WTC11 (cell line): ENCODE measurements around the gene GPR135. TPM values are rescaled to one million over a fixed set of nuclear protein-coding genes. Genes with fewer than 3 reads are reported as not detected.

Experiments
- ATAC-seq: fragments of 200-7000 bp; cut with Tn5 transposase; 2 replicates; pipeline ENCODE4 v1.10.0; 2021; ENCODE audit warnings: mild to moderate bottlenecking, moderate library complexity
- CTCF ChIA-PET: fragments of 300-600 bp; sonication (Branson Sonifier 250); formaldehyde crosslinking; loops from one replicate; lab custom pipeline; 2021; ENCODE audit warnings: antibody characterized with exemption; lab: Charles Lee
- POLR2A ChIA-PET: fragments of 350-600 bp; sonication (Branson Sonifier 250); formaldehyde crosslinking; loops from one replicate; lab custom pipeline; 2021; ENCODE audit warnings: antibody characterized with exemption; lab: Charles Lee
- DNase-seq: peaks from one replicate; pipeline ENCODE4 v3.0.0; 2021; ENCODE audit warnings: low spot score
- H3K27ac Mint-ChIP-seq: 2 replicates; pipeline ENCODE4 v1.8.0; 2021; ENCODE audit warnings: mixed read lengths
- H3K27me3 Mint-ChIP-seq: 2 replicates; pipeline ENCODE4 v1.8.0; 2021; ENCODE audit warnings: low read depth, mild to moderate bottlenecking, moderate library complexity, mixed read lengths
- H3K36me3 Mint-ChIP-seq: 2 replicates; pipeline ENCODE4 v1.8.0; 2021; ENCODE audit warnings: mixed read lengths
- H3K4me1 Mint-ChIP-seq: 2 replicates; pipeline ENCODE4 v1.8.0; 2022; ENCODE audit warnings: mixed read lengths
- H3K4me3 Mint-ChIP-seq: 2 replicates; pipeline ENCODE4 v1.8.0; 2021; ENCODE audit warnings: mild to moderate bottlenecking, moderate library complexity, mixed read lengths
- H3K9me3 Mint-ChIP-seq: 2 replicates; pipeline ENCODE4 v1.8.0; 2021; ENCODE audit warnings: mixed read lengths
- ATF2 ChIP-seq: sonication (generic); formaldehyde crosslinking; IDR thresholded peaks from 2 replicates; pipeline ENCODE4 v1.8.1; 2022; ENCODE audit warnings: low read depth, missing genetic modification reagents, borderline replicate concordance
- CBFB ChIP-seq: sonication (generic); formaldehyde crosslinking; IDR thresholded peaks from 2 replicates; pipeline ENCODE4 v1.8.1; 2022; ENCODE audit warnings: mild to moderate bottlenecking, low read depth, missing genetic modification reagents
- E2F4 ChIP-seq: sonication (generic); formaldehyde crosslinking; IDR thresholded peaks from 2 replicates; pipeline ENCODE4 v1.8.1; 2022; ENCODE audit warnings: low read depth, mild to moderate bottlenecking, moderate library complexity, missing genetic modification reagents, borderline replicate concordance
- ERG ChIP-seq: fragments of 250-450 bp; sonication (Bioruptor Pico); IDR thresholded peaks from 2 replicates; pipeline ENCODE4 v1.8.0; 2021; ENCODE audit warnings: mild to moderate bottlenecking
- FOXP1 ChIP-seq: sonication (generic); formaldehyde crosslinking; IDR thresholded peaks from 2 replicates; pipeline ENCODE4 v1.8.0; 2022; ENCODE audit warnings: missing genetic modification reagents, mild to moderate bottlenecking, moderate library complexity, borderline replicate concordance
- GRHL2 ChIP-seq: fragments of 250-450 bp; sonication (Bioruptor Pico); IDR thresholded peaks from 2 replicates; pipeline ENCODE4 v1.8.0; 2022; ENCODE audit warnings: mild to moderate bottlenecking, moderate library complexity; ENCODE audit not compliant: insufficient replicate concordance, severe bottlenecking
- IRF1 ChIP-seq: sonication (generic); formaldehyde crosslinking; IDR thresholded peaks from 2 replicates; pipeline ENCODE4 v1.8.0; 2023; ENCODE audit warnings: missing genetic modification reagents
- NFATC4 ChIP-seq: fragments of 250-450 bp; sonication (Bioruptor Pico); IDR thresholded peaks from 2 replicates; pipeline ENCODE4 v1.9.0; 2021; ENCODE audit warnings: mild to moderate bottlenecking
- NR1H2 ChIP-seq: sonication (generic); formaldehyde crosslinking; IDR thresholded peaks from 2 replicates; pipeline ENCODE4 v1.9.0; 2021; ENCODE audit warnings: mild to moderate bottlenecking, moderate library complexity, missing genetic modification reagents
- OVOL2 ChIP-seq: fragments of 250-450 bp; sonication (Bioruptor Pico); IDR thresholded peaks from 2 replicates; pipeline ENCODE4 v1.9.0; 2021; ENCODE audit warnings: mild to moderate bottlenecking, borderline replicate concordance
- PRDM15 ChIP-seq: sonication (generic); formaldehyde crosslinking; IDR thresholded peaks from 2 replicates; pipeline ENCODE4 v1.8.0; 2022; ENCODE audit warnings: missing genetic modification reagents
- SP1 ChIP-seq: sonication (generic); formaldehyde crosslinking; conservative IDR thresholded peaks from 2 replicates; pipeline ENCODE4 v1.8.1; 2022; ENCODE audit warnings: missing genetic modification reagents
- ZBTB21 ChIP-seq: sonication (generic); formaldehyde crosslinking; IDR thresholded peaks from 2 replicates; pipeline ENCODE4 v1.8.1; 2023; ENCODE audit warnings: mild to moderate bottlenecking, missing genetic modification reagents, borderline replicate concordance
- ZNF263 ChIP-seq: sonication (generic); formaldehyde crosslinking; IDR thresholded peaks from 2 replicates; pipeline ENCODE4 v1.8.1; 2022; ENCODE audit warnings: low read depth, mild to moderate bottlenecking, moderate library complexity, missing genetic modification reagents
- ZNF396 ChIP-seq: fragments of 250-450 bp; sonication (Bioruptor Pico); IDR thresholded peaks from 2 replicates; pipeline ENCODE4 v1.8.0; 2021; ENCODE audit warnings: mild to moderate bottlenecking, moderate library complexity, borderline replicate concordance
- ZNF416 ChIP-seq: fragments of 250-450 bp; sonication (Bioruptor Pico); IDR thresholded peaks from 2 replicates; pipeline ENCODE4 v1.9.0; 2021; ENCODE audit warnings: mild to moderate bottlenecking, inconsistent platforms
- total RNA-seq: library from RNA; stranded (reverse); gene quantifications from 3 replicates; pipeline ENCODE4 v1.2.3, GENCODE V29; 2021

Gene GPR135
- total RNA-seq, 1 experiment from 2014 or later, result 1.7 TPM

- H3K9me3 Mint-ChIP-seq, result no peaks in the 10 kb centered on the region
- ChIA-PET POLR2A (no interaction called here), CTCF (interaction anchor here (1.9 kb wide), 1 partner anchor 15 kb away, joined by 8 read pairs; no protein-coding TSS in a partner anchor)
- no peak overlapping the region for H3K27ac Mint-ChIP-seq
- ATAC-seq, result no peak
- H3K36me3 Mint-ChIP-seq, result peaks cover 73% of the 10 kb centered on the region
- no peaks in the 10 kb centered on the region for H3K4me1 Mint-ChIP-seq
- TF ChIP-seq FOXP1, result no peak
- no peak for TF ChIP-seq GRHL2 (CRISPR knock-in tag)
- no peak for TF ChIP-seq CBFB (CRISPR knock-in tag)
- no peak for TF ChIP-seq IRF1 (CRISPR knock-in tag)
- TF ChIP-seq ERG (CRISPR knock-in tag), result no peak
- TF ChIP-seq ZNF416 (CRISPR knock-in tag), result no peak
- TF ChIP-seq ZBTB21 (CRISPR knock-in tag), result no peak
- TF ChIP-seq NR1H2 (CRISPR knock-in tag), result no peak
- TF ChIP-seq SP1 (CRISPR knock-in tag), result no peak
- TF ChIP-seq PRDM15, result no peak
- no peak for TF ChIP-seq ZNF263 (CRISPR knock-in tag)
- TF ChIP-seq E2F4 (CRISPR knock-in tag), result no peak
- TF ChIP-seq ZNF396, result no peak
- TF ChIP-seq NFATC4 (CRISPR knock-in tag), result no peak
- TF ChIP-seq OVOL2, result no peak
- no peak for DNase-seq
- H3K4me3 Mint-ChIP-seq, result no peak overlapping the region
- H3K27me3 Mint-ChIP-seq, result no peaks in the 10 kb centered on the region
Measured at GRCh38 chr14:59492384-59492783, 27.2 kb upstream of the GPR135 start.

GRCh38 chr14:59490756-59491155, 25.6 kb upstream of the GPR135 start:
- ATAC-seq (no peak), DNase-seq (no peak)
- no peak overlapping the region for H3K27ac Mint-ChIP-seq
- no peaks in the 10 kb centered on the region for H3K9me3 Mint-ChIP-seq
- peaks cover 67% of the 10 kb centered on the region for H3K36me3 Mint-ChIP-seq
- ChIA-PET CTCF (interaction anchor here (1.1 kb wide), 1 partner anchor 16 kb away, joined by 3 read pairs; no protein-coding TSS in a partner anchor), POLR2A (no interaction called here)
- no peak overlapping the region for H3K4me3 Mint-ChIP-seq
- no peaks in the 10 kb centered on the region for H3K4me1 Mint-ChIP-seq
- TF ChIP-seq ATF2 (CRISPR knock-in tag), result no peak
- TF ChIP-seq ZNF263 (CRISPR knock-in tag), result no peak
- TF ChIP-seq, all 79 proteins: peak for 0
- H3K27me3 Mint-ChIP-seq, result no peaks in the 10 kb centered on the region
